Peyer's patch (tissue), 4 donors: ENCODE results near the gene ARHGEF16.

Experiments
- POLR2A ChIP-seq, 2 donors: fragments of 450-650 bp; IDR thresholded peaks; one replicate each; pipeline ENCODE4 v1.5.1; 2017; ENCODE audit warnings: antibody characterized with exemption in 2 of 2, mild to moderate bottlenecking in 2 of 2, moderate library complexity in 2 of 2
- TF ChIP-seq, protein P1 (sequence below), 6 experiments: fragments of 450-650 bp in 4 of 6; fragments of 200-600 bp in 2 of 6; sonication (generic) in 1 of 6; IDR thresholded peaks; one replicate each; pipeline ENCODE4 v1.5.1; 2017 to 2019; ENCODE audit warnings: antibody characterized with exemption in 6 of 6, mild to moderate bottlenecking in 3 of 6, moderate library complexity in 1 of 6

DNA sequence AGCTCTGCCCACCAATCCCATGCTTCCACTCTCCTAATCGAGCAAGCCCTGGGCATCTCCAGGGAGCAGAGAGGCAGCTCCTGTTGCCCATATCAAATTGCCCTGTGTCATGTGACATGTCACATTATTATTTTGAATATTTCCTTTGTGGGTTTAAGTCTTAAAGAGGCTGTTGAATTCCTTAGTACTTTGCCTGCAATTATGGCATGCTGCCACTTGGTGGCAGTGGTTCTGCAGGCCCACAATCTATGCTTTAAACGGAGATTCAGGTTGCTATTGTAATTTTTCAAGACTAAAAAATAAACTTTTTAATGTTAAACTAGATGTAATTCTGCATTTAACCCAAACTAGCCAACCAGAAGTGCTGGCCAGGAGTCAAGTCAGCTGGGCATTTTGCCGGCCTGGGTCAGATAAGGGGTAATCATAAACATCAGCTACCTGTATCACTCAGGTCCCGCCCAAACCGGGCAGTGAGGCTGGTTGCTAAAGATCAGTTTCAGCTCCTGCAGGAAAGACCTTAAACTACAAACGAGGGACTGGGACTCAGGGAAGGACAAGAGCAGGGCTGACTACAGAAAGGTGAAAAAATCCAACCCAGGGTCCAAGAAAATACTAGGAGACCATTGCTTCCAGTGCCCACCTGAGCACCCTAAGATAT is 37.3 kb upstream of the ARHGEF16 start:
- TF ChIP-seq, protein P1, sequence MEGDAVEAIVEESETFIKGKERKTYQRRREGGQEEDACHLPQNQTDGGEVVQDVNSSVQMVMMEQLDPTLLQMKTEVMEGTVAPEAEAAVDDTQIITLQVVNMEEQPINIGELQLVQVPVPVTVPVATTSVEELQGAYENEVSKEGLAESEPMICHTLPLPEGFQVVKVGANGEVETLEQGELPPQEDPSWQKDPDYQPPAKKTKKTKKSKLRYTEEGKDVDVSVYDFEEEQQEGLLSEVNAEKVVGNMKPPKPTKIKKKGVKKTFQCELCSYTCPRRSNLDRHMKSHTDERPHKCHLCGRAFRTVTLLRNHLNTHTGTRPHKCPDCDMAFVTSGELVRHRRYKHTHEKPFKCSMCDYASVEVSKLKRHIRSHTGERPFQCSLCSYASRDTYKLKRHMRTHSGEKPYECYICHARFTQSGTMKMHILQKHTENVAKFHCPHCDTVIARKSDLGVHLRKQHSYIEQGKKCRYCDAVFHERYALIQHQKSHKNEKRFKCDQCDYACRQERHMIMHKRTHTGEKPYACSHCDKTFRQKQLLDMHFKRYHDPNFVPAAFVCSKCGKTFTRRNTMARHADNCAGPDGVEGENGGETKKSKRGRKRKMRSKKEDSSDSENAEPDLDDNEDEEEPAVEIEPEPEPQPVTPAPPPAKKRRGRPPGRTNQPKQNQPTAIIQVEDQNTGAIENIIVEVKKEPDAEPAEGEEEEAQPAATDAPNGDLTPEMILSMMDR (IDR thresholded peaks at IDR 0.05): peak in 3 of 6 experiments; percentile 35 to 40 (median 40)
- no peak for TF ChIP-seq POLR2A (IDR thresholded peaks at IDR 0.05)
